HL-60/S4 (cell line): Measurements from ENCODE around the gene VSTM2L.
"Not testable (repeated sequence)": the region's sequence is repeated elsewhere in the genome, so short reads cannot be mapped to it uniquely, and the experiment has no call there.

ENCODE experiments used
- in situ Hi-C: fragments of 300-500 bp; cut with MboI; formaldehyde crosslinking; loops from 2 replicates; pipeline ENCODE4 v1.14.3; 2022; ENCODE audit warnings: low sequenced_read_pairs

Gene VSTM2L, protein sequence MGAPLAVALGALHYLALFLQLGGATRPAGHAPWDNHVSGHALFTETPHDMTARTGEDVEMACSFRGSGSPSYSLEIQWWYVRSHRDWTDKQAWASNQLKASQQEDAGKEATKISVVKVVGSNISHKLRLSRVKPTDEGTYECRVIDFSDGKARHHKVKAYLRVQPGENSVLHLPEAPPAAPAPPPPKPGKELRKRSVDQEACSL

DNA sequence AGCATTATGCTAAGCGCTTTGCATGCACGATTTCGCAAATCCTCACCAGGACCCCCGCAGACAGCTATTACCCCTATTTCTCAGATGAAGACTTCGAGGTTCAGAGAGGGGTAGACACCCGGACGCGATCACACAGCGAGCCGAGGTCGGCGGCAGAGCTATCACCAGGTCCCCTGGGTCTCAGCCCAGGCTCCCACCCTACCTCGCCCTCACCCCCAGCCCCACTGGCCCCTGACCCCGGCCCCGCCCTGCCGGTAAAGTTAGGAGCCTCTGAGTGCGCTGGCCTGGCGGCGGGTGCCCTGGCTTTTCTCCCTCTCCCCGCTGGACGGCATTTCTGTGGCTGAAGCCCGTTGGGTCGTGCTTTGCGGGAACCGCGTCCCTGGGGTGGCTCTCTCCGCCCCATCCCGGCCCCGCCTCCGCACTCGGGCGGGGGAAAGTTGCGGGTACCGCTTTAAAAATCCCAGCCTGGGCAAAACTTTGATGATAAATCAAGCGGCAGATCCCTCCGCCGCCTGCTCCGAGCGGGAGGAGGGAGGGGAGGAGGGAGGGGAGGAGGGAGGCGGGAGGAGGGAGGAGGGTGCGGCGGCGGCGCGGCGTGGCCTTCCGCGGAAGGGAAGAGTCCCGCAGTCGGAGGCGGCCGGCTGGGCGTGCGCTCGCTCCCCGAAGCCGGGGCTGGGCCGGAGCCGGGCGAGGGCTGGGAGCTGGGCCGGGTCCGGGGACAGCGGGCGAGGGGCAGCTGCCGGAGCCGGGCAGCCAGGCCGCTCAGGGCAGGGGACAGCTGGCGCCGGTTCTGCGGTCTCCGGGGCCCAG lies at the start of gene VSTM2L:
VSTM2L (plus strand) TSS at position 624 of the 810 bp plus-strand sequence. CDS start 224 bp downstream, outside the sequence.
- in situ Hi-C loops, result no loop called here

DNA sequence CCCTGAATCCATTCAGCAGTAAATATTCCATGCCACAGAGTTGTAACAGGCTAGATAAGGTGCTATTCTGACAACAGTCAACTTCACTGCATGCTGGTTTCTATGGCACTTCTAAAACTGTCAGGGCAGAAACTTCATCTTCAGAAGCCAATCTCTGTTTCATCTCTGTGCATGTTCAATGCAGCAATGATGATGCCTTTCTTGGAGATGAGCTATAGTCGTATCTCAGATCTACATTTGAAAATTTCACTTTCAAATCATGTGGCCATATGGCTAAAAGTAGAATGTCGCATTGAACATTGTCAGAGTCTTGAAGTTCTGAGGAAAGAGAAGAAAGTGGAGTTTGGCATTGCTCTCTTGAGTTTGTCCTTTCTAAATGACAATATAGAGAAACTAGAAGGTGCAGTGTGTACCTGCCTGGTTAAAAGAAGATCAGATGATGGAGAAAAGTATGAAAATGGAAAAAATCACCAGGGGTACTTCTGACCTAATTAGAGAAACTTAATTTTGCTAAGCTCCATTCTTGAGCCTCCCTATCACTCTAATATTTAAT lies 49.0 kb upstream of the VSTM2L start:
- in situ Hi-C loops, result no loop called here

DNA sequence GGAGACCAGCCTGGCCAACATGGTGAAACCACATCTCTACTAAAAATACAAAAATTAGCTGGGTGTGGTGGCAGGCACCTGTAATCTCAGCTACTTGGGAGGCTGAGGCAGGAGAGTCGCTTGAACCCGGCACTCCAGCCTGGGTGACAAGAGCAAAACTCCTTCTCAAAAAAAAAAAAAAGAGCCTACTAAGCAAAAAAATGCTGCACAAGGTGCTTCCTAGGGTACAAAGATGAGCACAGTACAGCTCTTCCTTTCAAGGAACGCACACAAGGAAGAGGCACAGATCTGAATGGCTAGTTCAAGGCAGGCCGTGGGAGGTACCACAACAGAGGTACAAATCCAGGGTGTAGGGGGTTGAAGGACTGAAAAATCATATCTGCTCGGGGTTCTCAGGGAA lies 46.9 kb upstream of the VSTM2L start:
- in situ Hi-C loops, result not testable (repeated sequence)

DNA sequence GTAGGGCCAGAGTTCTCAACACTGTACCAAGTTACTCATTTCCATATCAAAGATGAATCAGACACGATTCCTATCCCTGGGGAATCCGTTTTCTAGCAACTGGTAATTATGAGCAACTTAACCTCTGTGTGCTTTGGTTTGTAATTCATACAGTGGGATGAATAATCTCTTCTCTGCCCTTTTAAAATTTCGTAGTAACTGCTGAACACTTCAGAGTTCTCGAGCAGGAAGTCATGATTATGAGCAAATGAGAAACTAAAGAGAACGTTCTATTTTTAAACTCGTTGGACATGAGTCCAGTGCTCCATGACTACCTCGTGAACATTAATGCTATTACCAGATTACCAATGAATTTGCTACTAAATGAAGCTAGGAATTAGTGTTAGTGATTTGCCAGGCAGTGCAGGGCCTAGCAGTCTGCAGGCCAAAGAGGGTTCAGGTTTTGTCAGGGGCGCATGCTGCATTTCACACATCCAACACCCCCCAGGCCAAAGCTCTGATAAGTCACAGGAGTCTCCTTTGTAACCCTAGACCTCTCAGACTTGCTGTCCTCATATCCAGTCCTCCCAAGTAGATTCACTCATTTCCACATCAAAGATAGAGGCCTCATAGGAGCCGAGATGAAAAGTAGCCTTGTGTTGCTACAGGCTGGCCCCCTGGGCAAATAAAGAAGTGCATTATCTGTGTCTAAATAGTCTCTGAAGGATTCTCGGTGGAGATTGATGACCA lies 45.8 kb upstream of the VSTM2L start:
- in situ Hi-C loops, result no loop called here

DNA sequence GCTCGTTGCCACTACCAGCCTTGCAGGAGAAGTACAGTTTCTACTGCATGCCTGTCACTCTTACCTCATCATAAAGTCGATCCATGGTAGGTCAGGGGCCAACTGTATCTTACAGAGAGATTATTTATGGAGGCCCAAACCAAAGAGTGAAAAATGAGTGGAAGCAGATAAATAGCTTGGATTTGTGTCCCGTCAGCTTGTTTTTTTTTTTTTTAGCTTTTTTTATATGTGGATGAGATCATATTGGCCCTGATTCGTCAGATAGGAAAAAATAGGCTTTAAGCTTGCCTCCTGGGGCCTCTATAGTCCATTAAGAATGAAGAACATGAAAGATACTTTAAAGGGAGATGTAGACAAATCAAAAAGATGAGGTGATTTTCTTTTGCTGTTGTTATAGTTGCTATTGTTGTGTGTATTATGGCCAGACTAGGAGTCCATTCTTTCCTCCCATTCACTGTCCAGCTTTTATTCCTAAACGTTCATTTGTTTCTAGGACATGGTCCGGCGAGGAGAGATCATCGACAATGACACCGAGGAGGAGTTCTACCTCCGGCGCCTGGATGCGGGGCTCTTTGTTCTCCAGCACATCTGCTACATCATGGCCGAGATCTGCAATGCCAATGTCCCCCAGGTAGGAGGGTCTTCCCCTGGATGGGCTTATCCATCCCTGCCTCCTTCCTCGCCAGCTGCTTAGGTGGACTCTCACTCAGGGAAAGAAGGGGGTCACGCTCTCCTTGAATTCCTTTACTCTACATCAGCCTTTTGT lies 43.3 kb upstream of the VSTM2L start:
- in situ Hi-C loops, result no loop called here

DNA sequence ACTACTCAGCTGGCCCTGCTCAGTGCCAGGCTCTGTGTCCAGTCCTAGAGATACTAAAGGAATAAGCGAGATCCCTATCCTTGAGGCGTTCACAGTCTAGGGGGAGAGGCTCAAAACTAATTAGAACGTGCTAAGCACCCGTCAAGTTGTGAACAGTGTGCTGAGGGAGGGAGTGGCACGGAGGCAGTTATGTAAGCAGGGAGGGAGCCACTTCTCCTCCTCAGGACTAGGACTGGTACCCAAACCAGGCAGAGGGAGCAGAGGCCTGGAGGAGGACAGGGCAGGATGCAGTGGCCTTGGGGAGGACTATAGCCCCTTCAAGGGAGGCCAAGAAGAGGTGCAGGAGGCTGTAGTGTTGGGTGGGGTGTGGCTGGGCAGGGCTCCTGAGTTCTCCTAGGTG lies 39.6 kb upstream of the VSTM2L start:
- in situ Hi-C loops, result no loop called here

DNA sequence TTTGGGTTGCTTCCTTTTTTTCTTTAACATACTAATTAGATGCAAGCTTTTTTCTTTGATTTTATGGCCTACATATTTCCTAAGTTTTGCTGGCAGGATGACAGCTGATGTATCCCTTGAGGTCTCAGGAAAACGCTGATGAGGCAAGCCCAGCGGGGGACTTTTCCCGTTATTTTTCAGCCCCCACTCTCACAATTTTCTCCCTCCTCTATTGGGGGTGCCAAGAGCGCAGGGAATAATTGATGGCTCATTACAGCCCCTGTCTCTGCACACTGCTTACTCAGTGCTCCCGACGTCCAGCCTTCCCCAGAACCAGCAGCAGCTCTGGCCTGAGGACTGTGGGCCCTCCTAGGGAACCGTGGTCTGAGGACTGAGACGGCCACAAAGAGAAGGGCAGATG lies 38.6 kb upstream of the VSTM2L start:
- in situ Hi-C loops, result no loop called here

DNA sequence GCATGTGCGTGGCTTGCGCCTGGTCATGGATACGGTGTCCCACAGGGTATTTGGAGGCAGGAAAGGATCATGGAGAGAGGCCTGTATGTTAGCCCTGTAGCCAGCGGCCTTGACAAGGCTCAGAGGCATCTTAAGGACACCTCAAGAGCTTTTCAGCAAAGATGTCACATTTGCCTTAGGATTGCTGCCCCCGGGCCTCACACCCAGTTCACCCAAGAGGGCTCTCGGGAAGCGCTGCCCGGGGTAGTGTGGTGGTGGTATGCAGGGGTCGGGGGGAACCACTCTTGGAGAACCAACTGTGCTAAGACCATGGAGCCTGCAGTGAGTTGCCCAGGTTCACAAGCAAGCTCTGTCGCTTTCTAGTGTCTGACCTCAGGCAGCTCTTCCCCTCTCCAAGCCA lies 36.9 kb upstream of the VSTM2L start:
- in situ Hi-C loops, result no loop called here

DNA sequence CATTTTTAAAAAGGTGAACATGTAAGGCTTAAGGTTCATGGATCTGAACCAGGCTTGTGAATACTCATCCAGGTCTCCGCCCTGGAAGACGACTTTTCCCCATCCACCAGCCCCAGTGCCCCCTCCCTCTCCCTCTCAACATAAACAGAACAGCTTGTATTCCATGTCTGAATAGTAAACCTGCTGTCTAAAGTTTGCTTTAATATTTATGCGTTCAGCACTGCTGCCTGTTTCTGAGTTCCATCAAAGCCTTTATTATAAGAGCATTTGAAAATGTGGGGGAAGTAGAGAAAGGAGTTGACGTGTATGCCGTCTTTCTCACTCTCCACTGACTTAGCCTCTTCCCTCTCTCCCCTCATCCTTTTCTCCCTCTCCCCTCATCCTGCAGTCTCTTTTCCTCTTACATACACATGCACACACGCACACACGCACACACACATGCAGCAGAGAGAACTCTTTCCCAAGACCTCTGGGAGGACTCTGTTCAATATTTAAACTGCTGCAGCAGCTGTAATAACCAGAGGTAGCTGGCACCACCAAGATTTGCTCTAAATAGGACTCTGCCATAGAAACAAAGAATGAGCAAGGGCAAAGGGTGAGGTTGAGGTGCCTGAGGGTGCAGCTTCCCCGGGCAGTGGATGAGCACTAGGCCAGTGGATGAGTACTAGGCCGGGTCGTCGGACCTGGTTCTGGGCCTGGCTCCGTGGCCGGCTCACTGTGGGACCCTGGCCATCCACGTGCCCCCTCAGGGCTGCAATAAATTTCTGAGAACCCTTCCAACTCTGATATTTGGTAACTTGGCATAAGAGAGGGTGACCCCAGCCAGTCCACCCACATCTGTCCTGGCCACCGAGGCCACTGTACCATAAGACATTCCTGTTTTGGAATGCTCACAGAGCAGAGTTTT lies 35.4 kb upstream of the VSTM2L start:
- in situ Hi-C loops, result no loop called here

DNA sequence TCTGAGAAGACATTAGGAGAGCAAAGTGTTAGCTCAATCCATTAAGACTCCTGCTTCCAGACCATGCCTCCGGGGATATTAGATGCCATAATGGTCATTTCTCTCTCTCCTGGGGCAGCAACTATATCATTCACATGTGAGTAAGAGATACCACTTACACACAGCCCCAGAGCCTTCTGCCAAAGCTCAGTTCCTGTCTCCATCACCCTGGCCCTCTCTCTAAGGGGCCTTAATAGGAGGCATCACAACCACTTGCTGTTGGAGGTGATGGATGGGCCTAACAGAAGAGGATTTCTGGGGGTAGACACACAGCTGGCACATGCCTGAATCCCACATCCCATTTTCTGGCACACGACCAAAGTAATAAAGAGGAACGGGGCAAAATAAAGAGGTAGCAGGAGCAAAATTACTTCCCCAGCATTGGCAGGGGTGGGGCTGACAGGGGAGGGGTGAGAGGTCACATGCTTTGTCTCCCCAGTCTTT lies 34.0 kb upstream of the VSTM2L start:
- in situ Hi-C loops, result no loop called here

DNA sequence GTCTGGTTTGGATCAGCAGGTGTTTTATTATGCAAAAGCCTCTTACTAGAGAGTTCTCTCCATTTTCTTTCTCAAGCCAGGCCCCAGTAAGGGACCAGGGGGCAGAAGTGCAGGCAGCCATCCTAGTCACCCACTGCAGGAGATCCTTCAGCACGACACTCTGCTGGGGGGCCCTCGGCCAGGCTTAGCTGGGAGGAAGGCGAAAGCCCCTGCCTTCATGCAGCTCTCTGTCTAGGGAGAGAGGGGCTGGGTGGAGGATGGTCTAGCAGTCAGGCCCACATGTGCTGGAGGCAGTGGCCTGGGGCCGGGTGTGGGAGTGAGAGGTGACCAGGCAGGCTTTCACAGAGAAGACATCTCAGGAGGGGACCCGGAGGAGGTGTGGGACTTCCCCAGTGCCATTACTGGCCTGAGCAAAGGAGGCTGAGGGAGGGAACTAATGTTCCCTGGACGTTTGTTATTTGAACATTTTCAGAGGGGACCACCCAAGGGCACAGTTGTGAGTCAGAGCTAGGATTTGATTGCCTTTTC lies 33.5 kb upstream of the VSTM2L start:
- in situ Hi-C loops, result no loop called here

DNA sequence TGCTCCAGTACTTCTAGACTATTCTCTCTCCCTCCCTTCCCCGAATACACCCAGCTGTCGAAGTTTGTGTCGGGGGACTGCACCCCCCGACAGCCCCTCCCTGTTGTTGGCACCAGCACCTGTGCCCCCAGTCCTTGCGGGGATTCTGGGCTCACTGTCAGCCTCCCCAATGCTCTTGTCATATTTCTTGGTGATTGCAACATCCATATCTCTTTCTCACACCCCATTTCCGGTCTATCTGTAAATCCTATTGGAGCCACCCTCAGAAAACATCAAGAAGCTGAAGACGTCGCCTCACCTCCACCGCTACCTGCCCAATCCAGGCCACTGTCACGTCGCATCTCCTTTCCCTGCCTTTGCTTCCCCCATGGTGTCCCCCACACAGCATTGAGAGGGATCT lies 32.6 kb upstream of the VSTM2L start:
- in situ Hi-C loops, result no loop called here

DNA sequence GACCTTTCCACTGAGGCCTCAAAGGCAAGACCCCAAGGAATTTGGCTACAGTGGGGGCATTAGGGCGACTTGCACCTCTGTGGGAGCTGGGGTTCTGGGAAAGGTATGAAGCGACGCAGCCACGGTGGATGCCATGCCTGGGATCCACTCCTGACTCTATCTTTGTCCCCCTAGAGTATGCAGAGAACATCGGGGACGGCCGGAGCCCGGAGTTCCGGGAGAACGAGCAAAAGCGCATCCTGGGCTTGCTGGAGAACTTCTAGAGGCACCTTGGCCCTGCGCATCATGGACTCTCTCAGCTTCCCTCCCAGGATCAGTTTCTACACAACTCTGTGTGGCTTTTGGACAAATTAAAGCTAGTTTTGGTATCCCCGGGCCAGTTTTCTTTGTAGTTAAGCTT lies 31.2 kb upstream of the VSTM2L start:
- in situ Hi-C loops, result no loop called here

DNA sequence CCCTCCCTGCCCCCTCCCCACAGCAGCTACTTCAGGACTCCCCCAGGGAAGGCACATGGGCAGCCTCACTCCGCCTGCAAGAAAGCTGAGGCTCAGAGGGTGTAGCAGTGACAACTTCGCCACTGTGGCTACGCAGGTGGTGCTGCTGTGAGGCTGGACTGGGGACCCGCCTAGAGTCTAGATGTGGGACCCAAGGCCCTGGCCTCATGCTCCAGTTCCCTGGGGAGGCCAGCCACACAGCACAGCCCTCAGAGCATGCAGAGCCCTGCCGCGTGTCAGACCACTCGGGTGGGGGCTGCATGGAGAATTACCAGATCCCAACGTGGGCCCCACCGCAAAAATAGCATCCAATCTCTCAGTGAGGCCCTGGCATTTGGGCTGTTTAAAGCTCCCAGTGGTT lies 30.8 kb upstream of the VSTM2L start:
- in situ Hi-C loops, result no loop called here

DNA sequence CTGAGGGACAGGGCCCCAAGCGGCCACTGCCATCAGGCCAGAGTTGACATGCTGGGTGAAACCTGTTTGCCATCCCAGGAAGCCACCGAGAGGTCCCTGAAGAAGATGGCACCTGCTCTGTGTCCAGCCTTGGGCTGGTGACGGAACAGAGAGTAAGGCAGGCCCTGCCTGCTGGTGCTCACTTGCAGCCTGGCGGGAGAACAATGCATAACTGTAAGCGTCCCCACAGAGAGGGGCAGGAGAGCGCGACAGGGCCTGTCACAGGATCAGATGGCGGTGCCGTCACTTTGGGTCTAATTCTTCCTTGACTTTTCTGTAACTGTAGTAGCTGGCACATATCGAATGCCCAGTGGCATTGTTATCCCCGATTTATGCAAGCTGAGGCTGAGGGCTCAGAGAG lies 29.0 kb upstream of the VSTM2L start:
- in situ Hi-C loops, result no loop called here

DNA sequence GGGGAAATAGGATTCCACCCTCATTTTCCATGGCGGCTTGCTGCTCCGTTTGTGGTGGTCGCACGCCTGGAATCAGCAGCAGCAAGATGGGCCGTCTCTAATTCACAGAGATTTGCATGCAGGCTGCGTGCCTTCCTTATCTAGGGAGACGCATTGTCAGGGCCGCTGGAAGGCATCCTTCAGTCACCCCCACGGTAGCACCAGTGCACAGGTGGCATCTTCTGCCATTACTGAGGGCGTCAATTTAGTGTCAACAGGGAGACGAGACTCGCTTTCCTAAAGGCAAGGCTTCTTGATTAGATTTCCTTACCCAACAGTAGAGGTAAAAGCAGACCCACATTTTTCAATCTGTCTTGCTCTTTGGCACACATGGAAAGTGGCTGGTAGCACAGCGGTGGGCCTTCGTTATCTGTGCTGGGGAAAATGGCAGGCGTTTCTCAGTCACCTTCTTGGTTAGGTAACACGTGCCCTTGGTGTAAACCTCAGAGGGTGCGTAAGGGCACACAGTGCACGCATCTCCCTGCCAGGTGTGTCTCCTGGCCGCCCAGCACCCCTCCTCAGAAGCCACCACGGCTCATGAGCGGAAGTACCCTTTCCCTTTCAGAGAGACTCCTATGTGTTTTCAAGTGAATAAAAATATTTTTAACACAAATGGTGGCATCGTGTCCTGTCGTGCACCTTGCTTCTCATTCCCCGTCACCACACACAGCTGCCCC lies 27.3 kb upstream of the VSTM2L start:
- in situ Hi-C loops, result no loop called here

DNA sequence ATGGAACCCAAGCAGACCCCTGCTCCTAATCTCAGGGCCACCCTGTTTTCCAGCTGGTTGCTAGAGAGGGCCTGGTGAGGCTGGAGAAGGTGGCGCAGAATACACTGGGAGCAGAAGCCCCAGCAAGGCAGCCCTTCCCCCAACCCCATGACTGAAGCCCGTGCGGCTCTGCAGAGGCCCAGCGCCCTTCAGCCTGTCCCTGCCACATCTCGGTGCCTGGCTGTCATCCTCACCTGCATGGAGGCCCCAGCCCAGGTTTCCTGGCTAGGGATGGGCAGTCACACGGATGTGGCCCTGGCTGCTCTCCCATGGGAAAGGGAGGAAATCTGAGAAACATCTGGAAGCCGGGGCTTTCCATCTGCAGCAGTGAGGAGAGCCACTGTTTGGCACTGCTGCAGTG lies 26.1 kb upstream of the VSTM2L start:
- in situ Hi-C loops, result no loop called here

DNA sequence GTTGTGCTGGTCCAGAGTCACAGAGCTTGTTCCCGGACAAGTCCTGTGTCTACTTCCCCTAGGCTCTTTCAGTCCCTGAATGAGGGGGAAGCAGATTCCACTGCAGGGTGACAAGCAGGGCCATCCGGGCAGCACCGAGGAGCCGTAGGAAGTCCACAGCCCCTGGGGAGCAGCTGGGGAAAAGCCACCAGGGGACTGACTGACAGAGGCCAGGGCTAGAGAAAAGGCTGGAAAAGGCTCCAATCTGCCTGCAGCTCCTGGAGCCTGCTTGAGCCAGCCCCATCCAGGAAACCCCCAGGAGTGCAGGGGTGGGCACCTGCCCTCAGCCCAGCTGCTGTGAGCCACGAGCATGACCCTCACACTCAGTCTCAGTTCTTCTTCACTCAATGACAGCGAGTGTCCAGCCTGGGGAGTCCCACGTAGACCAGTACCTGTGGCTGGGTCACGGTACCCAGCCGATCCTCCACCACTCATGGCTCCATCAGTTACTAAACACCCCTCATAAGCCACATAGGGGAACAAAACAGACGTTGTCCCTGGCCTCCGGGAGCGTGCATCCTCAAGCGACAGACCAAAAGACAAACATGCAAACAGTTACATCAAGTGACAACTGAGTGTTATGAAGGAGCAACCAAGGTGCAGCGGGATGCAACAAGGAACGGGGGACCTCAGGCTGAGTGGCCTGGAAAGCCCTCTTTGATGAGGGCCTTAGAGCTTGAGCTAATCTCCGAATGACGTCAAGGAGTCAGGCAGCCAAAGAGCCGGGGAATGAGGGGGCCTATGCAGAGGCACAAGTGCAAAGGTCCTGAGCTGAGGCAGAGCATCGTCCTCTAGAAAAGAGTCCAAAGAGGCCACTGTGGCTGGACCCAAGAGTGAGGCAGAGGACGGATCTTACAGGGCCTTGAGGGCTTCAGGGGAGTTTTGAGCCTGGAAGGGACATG lies 24.8 kb upstream of the VSTM2L start:
- in situ Hi-C loops, result no loop called here
